NCI-H1417 treated with DMSO at 0.1 percent for 48 hours (cell line): Measurements from ENCODE around the gene RBMS1.

ENCODE experiments used
- DNase-seq: peaks from one replicate; lab custom pipeline; 2025; lab: John Stamatoyannopoulos, UW

RBMS1 gene

GRCh38 chr2:160252278-160252887 lies 241.2 kb downstream of the RBMS1 start:
- no peak for DNase-seq

GRCh38 chr2:160251569-160251968 lies 242.0 kb downstream of the RBMS1 start:
- no peak for DNase-seq

- no peak for DNase-seq
These were observed 243.7 kb downstream of the RBMS1 start for GRCh38 chr2:160249876-160250275.

GRCh38 chr2:160247296-160248035 lies 246.1 kb downstream of the RBMS1 start:
- no peak for DNase-seq

- DNase-seq: no peak
These were observed 247.3 kb downstream of the RBMS1 start for GRCh38 chr2:160246356-160246755.

GRCh38 chr2:160245614-160246155 lies 247.9 kb downstream of the RBMS1 start:
- no peak for DNase-seq

- no peak for DNase-seq
These were observed 250.6 kb downstream of the RBMS1 start for GRCh38 chr2:160242893-160243564.

- no peak for DNase-seq
These were observed 252.1 kb downstream of the RBMS1 start for GRCh38 chr2:160241251-160242137.

GRCh38 chr2:160239436-160239835 lies 254.2 kb downstream of the RBMS1 start:
- no peak for DNase-seq

- DNase-seq: no peak
These were observed 255.2 kb downstream of the RBMS1 start for GRCh38 chr2:160238392-160238791.

- no peak for DNase-seq
These were observed 260.6 kb downstream of the RBMS1 start for GRCh38 chr2:160232905-160233475.

- DNase-seq: no peak
These were observed 264.0 kb downstream of the RBMS1 start for GRCh38 chr2:160229591-160229990.

GRCh38 chr2:160228141-160228917 lies 265.3 kb downstream of the RBMS1 start:
- DNase-seq: no peak

GRCh38 chr2:160227293-160227915 lies 266.2 kb downstream of the RBMS1 start:
- DNase-seq: no peak

- no peak for DNase-seq
These were observed 267.2 kb downstream of the RBMS1 start for GRCh38 chr2:160226367-160226766.

GRCh38 chr2:160225722-160226121 lies 267.9 kb downstream of the RBMS1 start:
- no peak for DNase-seq

GRCh38 chr2:160224507-160224906 lies 269.1 kb downstream of the RBMS1 start:
- DNase-seq: no peak

GRCh38 chr2:160224060-160224459 lies 269.5 kb downstream of the RBMS1 start:
- no peak for DNase-seq

- DNase-seq: no peak
These were observed 270.0 kb downstream of the RBMS1 start for GRCh38 chr2:160223560-160223959.

GRCh38 chr2:160222546-160223283 lies 270.9 kb downstream of the RBMS1 start:
- no peak for DNase-seq
